DOHH2 (cell line): ENCODE data around the gene PAQR6.

Experiments used
- H3F3A ChIP-seq: fragments of 200-600 bp; sonication (generic), shearing (Covaris generic); 2 replicates; pipeline ENCODE4 v1.6.0; 2016; ENCODE audit warnings: antibody characterized with exemption, mild to moderate bottlenecking; ENCODE audit not compliant: control insufficient read depth, insufficient read depth
- H3K27ac ChIP-seq: fragments of 200-600 bp; sonication (generic); 2 replicates; pipeline ENCODE4 v1.5.1; 2014; ENCODE audit warnings: low read depth, mild to moderate bottlenecking, low read length, moderate library complexity
- H3K27me3 ChIP-seq: fragments of 200-600 bp; sonication (generic); 2 replicates; pipeline ENCODE4 v1.6.1; 2014; ENCODE audit warnings: mild to moderate bottlenecking, low read length, mixed read lengths; ENCODE audit not compliant: control insufficient read depth
- H3K36me3 ChIP-seq: fragments of 200-600 bp; sonication (generic); 2 replicates; pipeline ENCODE4 v1.6.1; 2014; ENCODE audit warnings: mild to moderate bottlenecking, low read length, moderate library complexity, mixed read lengths; ENCODE audit not compliant: control insufficient read depth
- H3K4me1 ChIP-seq: fragments of 200-600 bp; sonication (generic); 2 replicates; pipeline ENCODE4 v1.6.1; 2014; ENCODE audit warnings: mild to moderate bottlenecking, low read length, mixed read lengths; ENCODE audit not compliant: control insufficient read depth
- H3K4me2 ChIP-seq: fragments of 200-600 bp; sonication (generic); 2 replicates; pipeline ENCODE4 v1.6.0; 2014; ENCODE audit warnings: mild to moderate bottlenecking, low read length, moderate library complexity
- H3K4me3 ChIP-seq: fragments of 200-600 bp; sonication (generic); 2 replicates; pipeline ENCODE4 v1.5.1; 2014; ENCODE audit warnings: mild to moderate bottlenecking, low read length, mixed read lengths
- H3K79me2 ChIP-seq: fragments of 200-600 bp; sonication (generic); 2 replicates; pipeline ENCODE4 v1.6.1; 2014; ENCODE audit warnings: mild to moderate bottlenecking, low read length, mixed read lengths; ENCODE audit not compliant: control insufficient read depth
- H3K9me2 ChIP-seq: fragments of 200-600 bp; sonication (generic); replicated peaks from 2 replicates; pipeline ENCODE4 v1.6.1; 2014; ENCODE audit warnings: mild to moderate bottlenecking, low read length, mixed read lengths; ENCODE audit not compliant: control insufficient read depth
- H3K9me3 ChIP-seq: fragments of 200-600 bp; sonication (generic); 2 replicates; pipeline ENCODE4 v1.6.1; 2014; ENCODE audit warnings: antibody characterized with exemption, low read length, mixed read lengths; ENCODE audit not compliant: control insufficient read depth, insufficient read depth
- H4K20me1 ChIP-seq: fragments of 200-600 bp; sonication (generic); 2 replicates; pipeline ENCODE4 v1.6.0; 2014; ENCODE audit warnings: low read depth, mild to moderate bottlenecking, antibody characterized with exemption, low read length, moderate library complexity; ENCODE audit not compliant: control insufficient read depth, insufficient read depth
- EZH2phosphoT487 ChIP-seq: fragments of 200-600 bp; sonication (generic); IDR thresholded peaks from 2 replicates; pipeline ENCODE4 v1.6.1; 2017; ENCODE audit warnings: borderline replicate concordance, mild to moderate bottlenecking, antibody characterized with exemption, low read length, moderate library complexity, mixed read lengths
- TF ChIP-seq, protein P1 (sequence below): fragments of 200-600 bp; sonication (generic); IDR thresholded peaks from one replicate; pipeline ENCODE4 v1.5.1; 2014; ENCODE audit warnings: antibody characterized with exemption, mild to moderate bottlenecking, low read depth, low read length; ENCODE audit not compliant: poor library complexity, severe bottlenecking

PAQR6 gene

DNA sequence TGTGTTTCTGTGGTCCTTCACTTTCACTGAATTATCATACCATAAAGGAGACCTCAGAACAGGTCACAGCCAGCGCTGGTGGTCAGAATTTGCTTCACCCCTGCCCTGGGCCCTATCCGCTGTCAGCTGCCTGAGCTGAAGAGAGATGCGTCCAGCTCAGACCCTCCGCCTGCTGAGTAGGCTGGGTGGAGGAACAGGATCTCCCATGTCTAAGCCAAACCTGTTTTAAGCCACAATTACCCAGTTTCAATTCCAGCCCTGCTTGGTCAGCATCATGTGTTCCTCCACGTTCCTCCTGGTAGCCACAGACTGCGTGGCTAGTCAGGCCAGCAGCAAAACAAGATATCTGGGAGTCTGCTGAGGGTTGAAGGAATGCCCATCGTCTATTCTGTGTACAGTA lies 19.4 kb downstream of the PAQR6 start:
- Histone ChIP-seq H3F3A (peaks cover 2% of the 10 kb centered on the region; the same call in 1 of the 2 replicates), H3K9me2 (no peaks in the 10 kb centered on the region), H3K4me3 (no peak overlapping the region), H3K27me3 (no peaks in the 10 kb centered on the region), H3K4me1 (peaks cover 8% of the 10 kb centered on the region), H4K20me1 (no peaks in the 10 kb centered on the region), H3K27ac (no peak overlapping the region), H3K79me2 (no peaks in the 10 kb centered on the region), H3K4me2 (no peak overlapping the region), H3K9me3 (no peaks in the 10 kb centered on the region), H3K36me3 (peaks cover 25% of the 10 kb centered on the region)
- no peak for TF ChIP-seq EZH2phosphoT487

DNA sequence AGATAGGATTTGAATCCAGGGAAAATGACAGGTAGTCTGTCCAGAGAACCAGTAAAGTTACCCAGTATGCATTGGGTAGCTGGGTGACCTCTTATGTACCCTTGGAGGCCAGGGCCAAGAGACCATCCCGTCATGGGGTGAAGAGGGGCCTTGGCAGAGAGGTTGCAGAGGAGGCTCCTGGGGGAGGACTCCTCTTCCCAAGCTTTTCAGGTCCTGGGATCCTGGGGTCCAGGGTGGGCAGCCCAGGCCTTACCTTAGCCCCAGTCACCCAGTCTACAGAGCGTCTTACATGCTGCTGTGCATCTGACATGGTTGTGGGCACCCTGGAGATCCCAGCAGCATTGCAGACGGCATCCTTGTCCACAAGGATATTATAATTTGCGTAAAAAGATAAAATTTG lies 21.1 kb downstream of the PAQR6 start:
- Histone ChIP-seq H3K27ac (no peak overlapping the region), H3K4me2 (no peak overlapping the region), H3K27me3 (no peaks in the 10 kb centered on the region), H3K36me3 (peaks cover 34% of the 10 kb centered on the region), H3K9me3 (no peaks in the 10 kb centered on the region), H3K79me2 (no peaks in the 10 kb centered on the region), H3K9me2 (no peaks in the 10 kb centered on the region), H3K4me1 (peaks cover 8% of the 10 kb centered on the region), H4K20me1 (no peaks in the 10 kb centered on the region), H3F3A (peaks cover 2% of the 10 kb centered on the region; the same call in 1 of the 2 replicates), H3K4me3 (no peak overlapping the region)
- TF ChIP-seq, protein P1, sequence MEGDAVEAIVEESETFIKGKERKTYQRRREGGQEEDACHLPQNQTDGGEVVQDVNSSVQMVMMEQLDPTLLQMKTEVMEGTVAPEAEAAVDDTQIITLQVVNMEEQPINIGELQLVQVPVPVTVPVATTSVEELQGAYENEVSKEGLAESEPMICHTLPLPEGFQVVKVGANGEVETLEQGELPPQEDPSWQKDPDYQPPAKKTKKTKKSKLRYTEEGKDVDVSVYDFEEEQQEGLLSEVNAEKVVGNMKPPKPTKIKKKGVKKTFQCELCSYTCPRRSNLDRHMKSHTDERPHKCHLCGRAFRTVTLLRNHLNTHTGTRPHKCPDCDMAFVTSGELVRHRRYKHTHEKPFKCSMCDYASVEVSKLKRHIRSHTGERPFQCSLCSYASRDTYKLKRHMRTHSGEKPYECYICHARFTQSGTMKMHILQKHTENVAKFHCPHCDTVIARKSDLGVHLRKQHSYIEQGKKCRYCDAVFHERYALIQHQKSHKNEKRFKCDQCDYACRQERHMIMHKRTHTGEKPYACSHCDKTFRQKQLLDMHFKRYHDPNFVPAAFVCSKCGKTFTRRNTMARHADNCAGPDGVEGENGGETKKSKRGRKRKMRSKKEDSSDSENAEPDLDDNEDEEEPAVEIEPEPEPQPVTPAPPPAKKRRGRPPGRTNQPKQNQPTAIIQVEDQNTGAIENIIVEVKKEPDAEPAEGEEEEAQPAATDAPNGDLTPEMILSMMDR = no peak
- no peak for TF ChIP-seq EZH2phosphoT487

DNA sequence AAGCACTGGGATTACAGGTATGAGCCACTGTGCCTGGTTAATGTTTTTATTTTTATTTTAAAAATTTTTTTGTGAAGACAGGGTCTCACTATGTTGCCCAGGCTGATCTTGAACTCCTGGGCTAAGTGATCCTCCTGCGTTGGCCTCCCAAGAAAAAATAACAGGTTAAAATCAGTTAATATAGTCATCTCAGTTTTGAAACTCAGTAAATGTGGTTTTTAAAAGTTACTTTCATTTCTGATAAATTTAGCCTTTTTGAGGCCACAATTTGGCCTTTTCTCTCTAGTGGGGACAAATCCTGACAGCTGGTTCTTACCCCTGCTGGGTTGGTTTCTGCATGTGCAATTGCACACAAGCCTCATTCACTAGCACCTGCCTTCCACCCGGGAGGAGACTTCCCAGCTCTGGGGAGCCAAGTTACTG lies 21.7 kb downstream of the PAQR6 start:
- H3K27me3 ChIP-seq = no peaks in the 10 kb centered on the region
- H3K9me3 ChIP-seq = no peaks in the 10 kb centered on the region
- TF ChIP-seq EZH2phosphoT487 = no peak
- TF ChIP-seq, protein P1 = no peak
- H3K79me2 ChIP-seq = no peaks in the 10 kb centered on the region
- H3K36me3 ChIP-seq = peaks cover 41% of the 10 kb centered on the region
- peaks cover 8% of the 10 kb centered on the region for H3K4me1 ChIP-seq
- no peak overlapping the region for H3K27ac ChIP-seq
- H4K20me1 ChIP-seq = no peaks in the 10 kb centered on the region
- H3K4me2 ChIP-seq = no peak overlapping the region
- H3F3A ChIP-seq = peaks cover 2% of the 10 kb centered on the region; the same call in 1 of the 2 replicates
- no peaks in the 10 kb centered on the region for H3K9me2 ChIP-seq
- H3K4me3 ChIP-seq = no peak overlapping the region

DNA sequence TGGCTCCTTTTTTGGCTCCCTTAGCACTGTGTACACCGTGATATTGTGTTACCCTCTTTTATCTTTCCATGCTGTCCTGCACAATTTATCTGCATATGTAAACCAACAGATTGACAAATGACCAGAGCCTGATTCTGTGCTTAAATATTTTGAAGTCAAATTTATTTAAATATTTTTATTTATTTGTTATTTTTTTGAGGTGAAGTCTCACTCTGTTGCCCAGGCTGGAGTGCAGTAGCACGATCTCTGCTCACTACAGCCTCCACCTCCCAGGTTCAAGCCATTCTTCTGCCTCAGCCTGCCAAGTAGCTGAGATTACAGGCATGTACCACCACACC lies 22.2 kb downstream of the PAQR6 start:
- no peaks in the 10 kb centered on the region for H3K27me3 ChIP-seq
- no peaks in the 10 kb centered on the region for H3K9me2 ChIP-seq
- H3K9me3 ChIP-seq = no peaks in the 10 kb centered on the region
- H3K27ac ChIP-seq = no peak overlapping the region
- no peak overlapping the region for H3K4me2 ChIP-seq
- H3F3A ChIP-seq = peaks cover 2% of the 10 kb centered on the region; the same call in 1 of the 2 replicates
- TF ChIP-seq, protein P1 = no peak
- TF ChIP-seq EZH2phosphoT487 = no peak
- no peak overlapping the region for H3K4me3 ChIP-seq
- H3K4me1 ChIP-seq = peaks cover 8% of the 10 kb centered on the region
- peaks cover 44% of the 10 kb centered on the region for H3K36me3 ChIP-seq
- no peaks in the 10 kb centered on the region; the same call in 1 of the 2 replicates for H3K79me2 ChIP-seq
- no peaks in the 10 kb centered on the region for H4K20me1 ChIP-seq
